DMS153 (cell line): ENCODE measurements around the gene EPC1.
A peak's percentile ranks its signal among the peaks of the same experiment; 100 is the strongest.
"Not testable (repeated sequence)": the region's sequence is repeated elsewhere in the genome, so short reads cannot be mapped to it uniquely, and the experiment has no call there.

Experiments used
- DNase-seq: peaks from one replicate; lab custom pipeline; 2025; lab: John Stamatoyannopoulos, UW

The EPC1 gene, protein sequence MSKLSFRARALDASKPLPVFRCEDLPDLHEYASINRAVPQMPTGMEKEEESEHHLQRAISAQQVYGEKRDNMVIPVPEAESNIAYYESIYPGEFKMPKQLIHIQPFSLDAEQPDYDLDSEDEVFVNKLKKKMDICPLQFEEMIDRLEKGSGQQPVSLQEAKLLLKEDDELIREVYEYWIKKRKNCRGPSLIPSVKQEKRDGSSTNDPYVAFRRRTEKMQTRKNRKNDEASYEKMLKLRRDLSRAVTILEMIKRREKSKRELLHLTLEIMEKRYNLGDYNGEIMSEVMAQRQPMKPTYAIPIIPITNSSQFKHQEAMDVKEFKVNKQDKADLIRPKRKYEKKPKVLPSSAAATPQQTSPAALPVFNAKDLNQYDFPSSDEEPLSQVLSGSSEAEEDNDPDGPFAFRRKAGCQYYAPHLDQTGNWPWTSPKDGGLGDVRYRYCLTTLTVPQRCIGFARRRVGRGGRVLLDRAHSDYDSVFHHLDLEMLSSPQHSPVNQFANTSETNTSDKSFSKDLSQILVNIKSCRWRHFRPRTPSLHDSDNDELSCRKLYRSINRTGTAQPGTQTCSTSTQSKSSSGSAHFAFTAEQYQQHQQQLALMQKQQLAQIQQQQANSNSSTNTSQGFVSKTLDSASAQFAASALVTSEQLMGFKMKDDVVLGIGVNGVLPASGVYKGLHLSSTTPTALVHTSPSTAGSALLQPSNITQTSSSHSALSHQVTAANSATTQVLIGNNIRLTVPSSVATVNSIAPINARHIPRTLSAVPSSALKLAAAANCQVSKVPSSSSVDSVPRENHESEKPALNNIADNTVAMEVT

DNA sequence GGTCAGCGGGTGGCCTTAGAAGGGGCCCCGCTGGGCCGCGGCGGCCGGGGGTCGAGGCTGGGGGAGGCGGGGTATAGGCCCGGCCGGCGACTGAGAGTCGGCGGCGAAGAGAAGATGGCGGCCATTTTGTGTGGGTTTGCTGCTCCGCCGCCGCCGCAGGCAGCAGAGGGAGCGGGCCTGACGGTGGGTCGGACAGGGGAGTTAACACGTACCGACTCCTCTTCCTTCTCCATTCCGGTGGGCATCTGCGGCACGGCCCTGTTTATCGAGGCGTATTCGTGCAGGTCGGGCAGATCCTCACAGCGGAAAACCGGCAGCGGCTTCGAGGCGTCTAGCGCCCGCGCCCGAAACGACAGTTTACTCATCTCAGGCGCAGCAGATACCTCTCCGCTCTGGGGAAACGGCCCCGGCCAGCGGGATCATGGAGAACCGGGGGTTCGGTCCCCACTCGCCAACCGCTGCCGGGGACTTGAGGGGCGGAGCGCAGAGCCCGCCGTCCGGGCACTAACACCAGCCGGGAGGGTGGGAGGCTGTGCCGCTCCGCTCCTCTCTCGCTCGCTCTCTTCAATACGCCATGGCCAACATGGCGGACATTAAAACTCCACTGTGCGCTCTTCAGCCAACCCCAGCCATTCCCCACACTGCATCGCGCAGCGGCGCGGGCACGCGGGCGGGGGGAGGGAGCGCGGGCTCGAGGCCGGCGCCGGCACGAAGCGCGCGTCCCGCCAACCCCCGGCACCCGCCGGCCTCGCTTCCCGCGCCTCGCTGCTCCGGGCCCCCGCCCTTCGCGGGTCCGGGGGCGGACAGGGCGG lies at the start of gene EPC1:
Gene EPC1, minus strand, starts transcription at position 608 of the 812 bp plus-strand sequence. Its CDS starts 243 bp downstream, at position 365.
- DNase-seq = peak; percentile 34

DNA sequence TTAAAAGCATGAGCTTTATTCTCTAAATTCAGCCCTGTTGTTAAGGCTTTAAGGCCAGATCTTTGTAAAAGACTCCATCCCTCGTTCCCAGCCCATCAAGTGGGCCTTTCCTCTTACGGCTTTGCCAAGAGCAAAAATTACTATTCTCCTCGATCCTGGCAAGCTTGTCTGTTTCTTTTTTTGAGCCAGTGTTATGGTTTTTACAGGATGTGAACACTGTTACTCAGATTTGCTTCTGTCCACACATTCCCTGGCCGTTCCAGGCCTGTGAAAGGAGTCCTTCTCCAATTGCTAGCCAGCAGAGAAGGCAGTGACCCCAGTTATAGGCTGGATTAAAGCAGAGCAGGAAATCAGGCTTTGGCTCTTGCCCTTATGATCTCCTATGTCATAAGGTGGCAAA lies 47.0 kb upstream of the EPC1 start:
- DNase-seq = no peak

DNA sequence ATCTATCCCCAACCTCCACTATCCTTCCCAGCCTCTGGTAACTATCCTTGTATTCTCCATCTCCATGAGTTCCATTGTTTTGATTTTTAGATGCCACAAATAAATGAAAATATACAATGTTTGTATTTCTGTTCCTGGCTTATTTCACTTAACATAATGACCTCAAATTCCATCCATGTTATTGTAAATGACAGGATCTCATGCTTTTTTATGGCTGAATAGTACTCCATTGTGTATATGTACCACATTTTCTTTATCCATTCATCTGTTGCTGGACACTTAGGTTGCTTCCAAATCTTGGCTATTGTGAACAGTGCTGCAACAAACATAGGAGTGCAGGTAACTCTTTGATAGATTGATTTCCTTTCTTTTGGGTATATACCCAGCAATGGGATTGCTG lies 45.3 kb upstream of the EPC1 start:
- DNase-seq = not testable (repeated sequence)

DNA sequence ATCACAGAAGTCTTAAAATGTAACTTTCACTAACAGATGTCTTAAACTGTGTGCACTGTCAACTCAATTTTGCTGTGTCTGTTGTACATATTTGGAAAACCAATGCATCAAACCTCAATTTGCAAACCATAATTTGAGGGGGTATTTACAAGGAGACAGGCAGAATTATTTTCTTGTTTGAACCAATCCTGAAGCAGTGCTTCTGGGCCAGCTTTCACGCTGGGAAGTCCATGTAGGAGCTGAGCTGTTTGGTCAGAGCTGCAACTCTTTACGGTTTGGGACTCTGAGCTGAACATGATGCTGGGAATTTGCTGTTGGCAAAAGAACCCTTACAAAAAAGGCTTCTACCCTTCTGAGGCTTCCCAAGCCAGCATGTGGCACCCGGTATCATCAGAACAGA lies 43.2 kb upstream of the EPC1 start:
- no peak for DNase-seq

DNA sequence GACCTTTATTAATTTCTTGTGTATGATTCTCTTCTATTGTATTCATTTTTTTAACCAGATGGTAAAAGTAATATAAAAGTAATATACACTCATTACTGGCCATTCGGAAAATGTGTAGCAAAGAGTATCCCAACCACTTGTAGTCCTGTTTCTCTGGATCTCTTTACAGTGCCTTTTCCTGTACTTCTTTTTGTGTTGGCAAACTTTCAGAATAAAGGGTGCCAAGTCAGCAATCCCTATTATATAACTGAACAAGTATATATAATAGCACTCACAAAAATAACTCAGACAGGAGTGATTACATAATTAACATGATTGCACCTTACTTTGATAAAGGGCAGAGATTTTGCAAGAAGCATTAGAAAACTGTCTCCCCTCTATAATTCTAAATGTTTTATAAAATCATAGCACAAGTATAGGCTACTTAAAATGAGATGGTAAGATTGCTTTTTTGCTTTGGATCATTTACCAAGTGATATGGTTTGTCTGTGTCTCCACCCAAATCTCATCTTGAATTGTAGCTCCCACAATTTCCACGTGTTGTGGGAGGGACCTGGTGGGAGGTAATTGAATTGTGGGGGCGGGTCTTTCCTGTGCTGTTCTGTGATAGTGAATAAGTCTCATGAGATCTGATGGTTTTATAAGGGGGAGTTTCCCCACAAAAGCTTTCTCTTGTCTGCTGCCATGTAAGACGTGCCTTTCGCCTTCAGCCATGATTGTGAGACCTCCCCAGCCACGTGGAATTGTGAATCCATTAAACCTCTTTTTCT lies 41.5 kb upstream of the EPC1 start:
- no peak for DNase-seq

DNA sequence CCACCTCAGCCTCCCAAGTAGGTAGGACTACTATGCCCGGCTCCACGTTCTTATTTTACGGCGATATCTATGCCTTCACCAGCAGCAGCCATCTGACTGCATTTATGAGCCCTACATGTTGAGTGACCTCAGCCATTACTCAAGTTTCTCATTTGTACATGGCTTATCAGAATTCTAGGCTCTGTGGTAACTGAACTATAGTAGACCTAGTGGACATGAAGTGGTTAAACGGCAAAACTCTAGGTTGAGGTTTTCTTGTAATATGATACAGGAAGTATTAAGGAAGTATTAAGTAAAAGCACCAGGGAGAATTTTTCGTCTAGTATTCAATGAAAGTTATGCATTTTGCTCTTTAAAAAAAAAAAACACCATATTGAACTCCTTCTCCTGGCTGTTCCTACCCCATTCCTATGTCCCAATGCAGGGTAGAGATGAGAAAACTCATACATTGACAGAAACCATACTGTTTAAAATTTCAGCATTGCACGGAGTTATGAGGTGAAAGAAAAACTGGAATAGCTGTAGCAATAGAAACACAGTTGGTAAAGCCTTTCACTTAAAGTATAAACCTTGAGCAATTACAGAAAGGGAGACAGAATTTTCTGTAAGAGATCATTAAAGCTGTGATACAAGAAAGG lies 39.8 kb upstream of the EPC1 start:
- DNase-seq = no peak

DNA sequence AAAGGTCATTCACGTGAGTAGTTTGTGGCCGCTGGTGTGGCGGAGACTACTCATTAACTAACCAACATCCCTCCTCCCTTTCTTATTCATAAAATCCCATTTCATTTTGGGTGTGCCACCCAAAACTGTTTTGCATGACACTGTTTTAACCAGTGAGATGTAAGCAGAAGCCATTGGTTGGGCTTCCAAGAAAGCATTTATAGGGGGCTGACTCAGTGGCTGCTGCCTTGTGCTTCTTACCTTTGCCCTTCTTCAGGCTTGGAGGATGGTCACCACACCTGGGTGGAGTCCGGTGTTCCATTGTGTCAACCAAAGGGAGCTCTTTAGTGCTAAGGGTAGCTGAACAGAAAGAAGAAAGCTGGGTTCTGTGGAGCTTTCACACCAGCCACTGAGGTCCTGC lies 37.2 kb upstream of the EPC1 start:
- no peak for DNase-seq

DNA sequence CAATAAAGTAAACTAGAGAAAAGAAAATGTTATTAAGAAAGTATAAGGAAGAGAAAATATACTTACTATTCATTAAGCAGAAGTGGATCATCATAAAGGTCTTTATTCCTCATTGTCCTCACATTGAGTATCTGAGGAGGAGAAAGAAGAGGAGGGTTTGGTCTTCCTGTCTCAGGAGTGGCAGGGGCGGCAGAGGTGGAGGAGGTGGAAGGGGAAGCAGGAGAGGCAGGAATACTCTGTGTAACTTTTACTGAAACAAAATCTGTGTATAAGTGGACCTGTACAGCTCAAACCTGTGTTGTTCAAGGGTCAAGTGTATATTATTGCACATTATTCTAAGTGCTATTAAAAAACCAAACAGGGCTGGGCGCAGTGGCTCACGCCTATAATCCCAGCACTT lies 34.2 kb upstream of the EPC1 start:
- DNase-seq = no peak

DNA sequence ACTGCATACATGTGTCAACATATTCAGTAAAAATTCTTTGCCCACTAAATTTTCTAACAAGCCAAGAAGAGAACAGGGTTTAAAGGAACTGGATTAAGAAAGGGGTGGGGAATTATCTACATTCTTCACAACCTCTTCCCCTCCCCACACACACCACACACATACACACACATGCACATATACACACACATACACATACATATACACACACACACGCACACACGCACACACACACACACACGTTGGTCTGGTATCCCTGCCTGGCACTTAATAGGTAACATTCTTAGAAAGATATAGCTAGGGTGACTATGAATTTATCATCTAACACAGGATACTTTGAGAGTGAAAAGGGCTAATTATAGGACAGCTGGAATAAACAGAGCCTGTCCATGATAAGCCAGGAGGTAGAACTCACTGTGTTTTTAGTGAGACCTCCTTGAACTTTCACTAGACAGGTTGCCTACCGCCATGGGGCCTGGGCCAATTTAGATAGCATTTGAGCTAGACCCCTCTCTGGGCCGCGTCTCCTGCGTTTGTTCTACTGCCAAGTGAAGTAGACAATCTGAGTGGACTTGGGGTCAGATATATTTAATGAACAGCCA lies 33.1 kb upstream of the EPC1 start:
- no peak for DNase-seq

DNA sequence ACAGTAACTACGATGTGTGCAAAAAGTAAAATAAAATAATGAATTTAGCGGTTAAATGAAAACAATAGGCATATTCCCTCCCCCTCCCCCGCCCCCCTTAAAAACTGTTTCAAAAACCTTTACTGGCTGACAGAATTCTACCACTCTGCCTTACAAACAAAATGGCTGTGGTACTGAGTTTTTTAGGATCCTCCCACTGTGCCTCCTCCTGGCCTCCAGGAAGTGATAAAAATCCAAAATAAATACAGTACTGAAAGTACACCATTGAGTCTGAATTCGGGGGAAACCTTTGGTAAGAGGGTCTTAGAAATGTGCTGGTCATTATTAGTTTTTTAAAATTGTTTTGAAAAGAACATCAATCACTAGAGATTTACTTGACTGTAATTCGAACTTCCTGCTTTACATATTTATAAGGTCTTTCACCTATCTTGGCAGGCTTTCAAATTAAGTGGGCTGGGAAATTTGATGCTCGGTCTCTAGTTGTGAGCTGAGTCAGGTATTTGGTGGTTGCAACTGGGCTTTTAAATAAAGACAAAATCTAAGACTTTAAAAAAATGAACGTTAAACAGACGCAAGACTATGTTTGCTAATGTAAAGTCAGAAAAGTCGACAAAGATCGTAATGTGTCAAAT lies 32.5 kb upstream of the EPC1 start:
- DNase-seq = peak; percentile 68

DNA sequence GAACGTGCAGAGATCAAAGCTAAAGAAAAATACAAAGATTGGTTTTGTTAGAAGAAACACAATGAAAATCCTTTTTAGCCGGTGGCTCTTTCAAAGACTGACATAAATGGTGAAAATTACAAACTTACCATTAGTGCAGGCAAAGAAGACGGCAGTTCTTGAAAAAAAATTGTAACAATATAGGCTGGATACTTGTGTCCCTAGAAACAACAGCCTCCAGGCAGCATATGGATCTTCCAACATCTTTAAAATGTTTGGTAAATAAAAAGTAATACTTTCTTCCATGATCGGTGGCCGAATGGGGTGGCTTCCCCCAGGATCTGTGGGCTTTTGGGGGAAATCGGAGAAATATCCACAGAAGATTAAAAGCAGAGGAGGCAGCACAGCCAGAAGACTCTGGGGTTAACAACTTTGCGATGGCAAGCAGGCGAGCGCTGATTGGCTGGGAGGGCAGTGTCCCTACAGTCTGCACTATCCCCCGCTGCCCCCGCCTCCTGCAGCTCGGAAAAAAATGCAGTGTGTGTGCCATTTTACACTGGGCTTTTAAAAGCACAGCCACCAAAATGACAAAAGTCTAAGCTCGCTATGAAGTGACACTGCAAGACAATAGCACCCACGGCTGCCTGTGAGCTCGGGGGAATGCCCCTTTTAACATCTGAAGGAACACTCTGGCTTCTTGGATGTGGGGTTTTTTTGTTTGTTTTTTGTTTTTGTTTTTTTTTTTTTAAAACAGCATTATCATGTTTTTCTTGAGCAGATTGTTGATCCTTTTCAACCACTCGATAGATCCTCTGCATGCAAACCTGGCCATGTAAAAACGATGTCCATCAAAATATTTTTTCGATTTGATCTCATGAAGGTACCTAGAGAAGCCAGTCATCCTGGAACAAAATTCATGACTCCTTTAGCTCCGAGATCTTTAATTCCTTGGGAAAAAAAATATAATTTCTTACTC lies 31.7 kb upstream of the EPC1 start:
- peak; percentile 74 for DNase-seq

DNA sequence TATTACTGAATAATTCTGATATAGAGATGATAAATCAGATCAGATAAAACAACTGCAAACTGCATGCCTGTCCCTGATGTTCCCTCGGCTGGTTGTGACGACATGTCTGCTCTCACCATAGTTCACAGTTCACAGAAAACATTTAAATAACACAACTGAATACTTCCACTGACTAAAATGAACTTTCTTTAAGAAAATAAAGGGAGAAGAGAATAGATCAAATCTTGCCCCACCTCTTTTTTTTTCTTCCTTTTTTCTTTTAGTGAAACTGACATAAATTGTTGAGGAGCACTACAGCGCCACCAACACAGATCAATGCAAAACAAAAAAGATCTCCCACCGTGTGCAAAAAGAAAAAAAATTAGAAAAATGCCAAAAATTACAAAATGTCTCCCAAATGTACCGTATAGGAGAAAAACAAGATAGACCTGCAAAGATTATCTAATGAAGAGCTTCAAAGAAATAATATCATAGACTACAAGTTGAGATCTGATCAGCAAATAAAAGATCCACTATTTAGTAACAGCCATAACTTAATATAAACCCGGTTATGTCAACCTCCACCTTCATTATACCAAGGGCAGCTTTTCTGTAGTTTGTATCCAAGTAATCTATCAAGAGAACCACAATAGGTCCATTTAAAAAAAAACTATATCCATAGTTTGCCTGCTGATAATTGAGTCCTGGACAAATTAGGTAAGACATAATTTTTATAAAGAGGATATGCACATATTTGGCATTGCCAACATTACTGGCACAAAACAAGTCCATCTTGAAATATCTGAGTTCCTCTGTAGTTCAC lies 30.7 kb upstream of the EPC1 start:
- DNase-seq = no peak

DNA sequence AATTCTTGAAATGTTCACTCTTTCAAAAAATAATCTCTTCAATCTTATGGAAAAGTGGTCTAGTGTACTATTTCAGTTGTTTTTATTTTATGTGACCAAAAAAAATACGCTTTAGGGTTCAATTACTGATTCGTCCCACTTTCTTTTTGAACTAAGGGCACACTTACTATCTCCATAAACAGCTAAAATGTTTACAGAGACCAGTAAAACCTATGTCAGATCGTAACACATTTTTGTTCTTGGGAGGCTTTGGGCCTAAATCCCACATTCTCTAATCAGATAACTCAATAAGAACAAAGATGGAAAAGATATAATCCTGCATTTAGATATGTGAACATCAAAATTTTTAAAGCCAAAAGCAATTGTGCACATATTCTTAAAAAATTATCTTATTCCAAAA lies 29.8 kb upstream of the EPC1 start:
- DNase-seq = no peak

DNA sequence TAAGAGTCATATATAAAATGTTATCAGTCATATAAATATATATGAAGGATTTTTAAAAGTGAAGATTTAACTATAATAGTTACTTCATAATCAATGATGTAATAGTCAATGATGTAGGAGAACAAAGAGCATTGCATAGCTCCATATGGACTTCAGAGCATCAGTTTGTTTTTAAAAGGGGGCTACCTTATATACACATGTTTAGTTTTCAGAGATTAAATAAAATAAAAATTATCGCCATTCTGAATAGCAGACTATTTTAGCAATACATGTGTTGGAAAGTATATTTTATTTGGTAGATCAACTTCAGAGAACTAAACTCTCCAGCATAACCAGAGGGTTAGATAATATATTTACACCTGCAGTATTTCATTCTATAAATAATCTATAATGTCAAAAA lies 29.1 kb upstream of the EPC1 start:
- no peak for DNase-seq

DNA sequence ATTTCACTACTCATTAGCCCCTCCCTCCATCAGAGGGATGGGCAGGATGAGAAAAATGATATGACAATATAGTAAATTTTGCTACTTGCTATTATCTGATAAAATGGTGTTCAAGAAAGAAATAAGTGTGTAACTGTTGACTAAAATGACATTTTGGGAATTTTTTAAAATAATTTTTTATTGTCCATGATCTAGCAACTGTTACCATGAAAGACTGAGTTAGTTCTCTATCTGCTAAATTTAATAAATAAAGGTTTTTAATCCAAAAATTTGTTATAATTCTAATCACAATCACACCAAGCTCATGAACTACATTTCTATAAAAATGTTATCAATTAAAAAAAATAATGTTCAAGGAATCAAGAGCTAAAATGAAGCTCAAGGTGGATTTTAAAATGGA lies 28.7 kb upstream of the EPC1 start:
- no peak for DNase-seq

DNA sequence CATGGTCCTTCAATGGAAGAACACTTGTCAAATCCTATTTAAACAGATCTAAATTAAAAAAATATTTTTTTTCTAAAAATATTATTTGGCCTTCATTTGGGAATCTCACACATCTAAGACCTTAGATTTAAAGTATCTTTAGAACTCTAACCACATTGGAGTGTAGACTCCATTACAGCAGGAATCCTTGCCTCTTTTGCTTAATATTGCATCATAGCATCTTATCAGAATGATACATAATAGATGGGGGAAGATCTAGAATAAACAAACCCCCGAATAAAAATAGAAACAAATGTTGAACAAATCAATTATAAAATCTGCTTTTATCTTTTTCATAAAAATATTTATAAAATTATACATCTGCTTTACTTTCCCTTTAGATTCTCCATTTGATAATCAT lies 27.6 kb upstream of the EPC1 start:
- DNase-seq = no peak

DNA sequence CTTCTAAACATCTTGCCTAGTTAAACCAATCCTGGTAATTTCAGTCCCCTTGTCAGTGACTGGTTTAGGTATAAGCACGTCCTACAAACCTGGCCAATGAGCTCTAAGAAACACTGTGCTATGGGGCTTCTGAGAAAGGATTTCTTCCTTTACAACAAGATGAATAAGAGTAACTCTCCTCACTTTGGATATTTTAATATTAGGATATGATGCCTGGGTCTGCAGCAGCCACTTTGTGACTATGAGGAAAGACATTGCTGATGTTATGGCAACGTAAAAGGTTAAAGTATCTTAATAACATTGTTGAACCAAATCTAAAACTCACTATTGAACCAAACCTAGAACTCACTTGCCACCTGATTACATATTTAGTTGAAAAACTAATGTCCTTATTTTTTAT lies 26.5 kb upstream of the EPC1 start:
- DNase-seq = no peak

DNA sequence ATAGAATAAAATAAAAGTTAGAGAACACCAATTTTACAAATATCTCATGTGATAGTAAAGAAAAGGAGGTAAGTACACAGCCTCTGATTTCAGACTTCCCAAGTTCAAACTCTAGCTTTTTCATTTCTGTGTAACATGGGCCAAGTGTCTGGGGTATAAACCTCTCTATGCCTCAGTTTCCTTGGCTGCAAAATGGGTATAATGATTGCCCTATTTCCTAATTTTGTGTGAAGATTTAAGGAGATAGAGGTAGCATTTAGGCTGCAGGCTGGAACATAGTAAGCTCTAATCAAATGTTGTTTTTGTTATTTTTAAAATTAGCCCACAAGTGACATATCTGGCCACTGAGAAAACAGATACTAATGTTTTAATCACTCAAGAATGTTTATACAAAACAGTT lies 26.1 kb upstream of the EPC1 start:
- no peak for DNase-seq
